OCI-LY3 (cell line): Measurements from ENCODE around the gene GOLPH3.

Source experiments
- H2AFZ ChIP-seq: fragments of 200-600, 300-600 bp; shearing (Covaris generic); 2 replicates; pipeline ENCODE4 v1.6.0; 2014; ENCODE audit warnings: antibody characterized with exemption, low read depth, low read length
- H3K27ac ChIP-seq: fragments of 200-600, 300-600 bp; sonication (generic); 2 replicates; pipeline ENCODE4 v1.5.1; 2014; ENCODE audit warnings: mild to moderate bottlenecking, low read length, moderate library complexity, mixed read lengths
- H3K27me3 ChIP-seq: fragments of 200-600, 300-600 bp; sonication (generic); 2 replicates; pipeline ENCODE4 v1.6.1; 2014; ENCODE audit warnings: low read depth, low read length, mixed read lengths
- H3K36me3 ChIP-seq: fragments of 200-600, 300-600 bp; sonication (generic); replicated peaks from 2 replicates; pipeline ENCODE3; 2014; ENCODE audit warnings: low read depth, low read length, mixed read lengths
- H3K4me1 ChIP-seq: fragments of 300-600, 200-600 bp; sonication (generic); 2 replicates; pipeline ENCODE4 v1.6.1; 2014; ENCODE audit warnings: low read length, mixed read lengths
- H3K4me2 ChIP-seq: fragments of 200-600, 300-600 bp; sonication (generic); 2 replicates; pipeline ENCODE4 v1.6.1; 2014; ENCODE audit warnings: low read length, mixed read lengths
- H3K4me3 ChIP-seq: fragments of 300-600, 200-600 bp; sonication (generic); 2 replicates; pipeline ENCODE4 v1.5.1; 2014; ENCODE audit warnings: antibody characterized with exemption, mild to moderate bottlenecking, low read length, moderate library complexity
- H3K79me2 ChIP-seq: fragments of 300-600, 200-600 bp; shearing (Covaris generic); 2 replicates; pipeline ENCODE4 v1.6.1; 2014; ENCODE audit warnings: mild to moderate bottlenecking, low read length, mixed read lengths
- H3K9ac ChIP-seq: fragments of 300-600, 200-600 bp; shearing (Covaris generic); 2 replicates; pipeline ENCODE4 v1.6.0; 2014; ENCODE audit warnings: mild to moderate bottlenecking, low read length, moderate library complexity
- H3K9me3 ChIP-seq: fragments of 200-600, 300-600 bp; shearing (Covaris generic); 2 replicates; pipeline ENCODE4 v1.6.1; 2014; ENCODE audit warnings: low read length, mixed read lengths; ENCODE audit not compliant: insufficient read depth
- H4K20me1 ChIP-seq: fragments of 200-600, 300-600 bp; sonication (generic); 2 replicates; pipeline ENCODE4 v1.6.1; 2016; ENCODE audit warnings: low read length, mixed read lengths; ENCODE audit not compliant: insufficient read depth
- CTCF ChIP-seq: fragments of 200-600, 300-600 bp; sonication (generic); IDR thresholded peaks from 2 replicates; pipeline ENCODE4 v1.5.1; 2014; ENCODE audit warnings: antibody characterized with exemption, low read length, low read depth
- EZH2phosphoT487 ChIP-seq: fragments of 200-600 bp; shearing (Covaris generic); IDR thresholded peaks from 2 replicates; pipeline ENCODE4 v1.6.1; 2018; ENCODE audit warnings: antibody characterized with exemption, mixed run types, low read depth

Gene GOLPH3

GRCh38 chr5:32090755-32091128, 83.4 kb downstream of the GOLPH3 start:
- H2AFZ ChIP-seq: no peak overlapping the region
- H3K4me2 ChIP-seq: no peak overlapping the region
- no peaks in the 10 kb centered on the region for H3K27me3 ChIP-seq
- H3K9ac ChIP-seq: no peak overlapping the region
- H3K9me3 ChIP-seq: no peaks in the 10 kb centered on the region
- H3K4me3 ChIP-seq: no peak overlapping the region
- H3K36me3 ChIP-seq: no peaks in the 10 kb centered on the region
- TF ChIP-seq EZH2phosphoT487: no peak
- no peak for TF ChIP-seq CTCF
- H3K79me2 ChIP-seq: no peaks in the 10 kb centered on the region
- no peak overlapping the region for H3K27ac ChIP-seq
- no peaks in the 10 kb centered on the region for H4K20me1 ChIP-seq
- peaks cover 12% of the 10 kb centered on the region for H3K4me1 ChIP-seq

DNA sequence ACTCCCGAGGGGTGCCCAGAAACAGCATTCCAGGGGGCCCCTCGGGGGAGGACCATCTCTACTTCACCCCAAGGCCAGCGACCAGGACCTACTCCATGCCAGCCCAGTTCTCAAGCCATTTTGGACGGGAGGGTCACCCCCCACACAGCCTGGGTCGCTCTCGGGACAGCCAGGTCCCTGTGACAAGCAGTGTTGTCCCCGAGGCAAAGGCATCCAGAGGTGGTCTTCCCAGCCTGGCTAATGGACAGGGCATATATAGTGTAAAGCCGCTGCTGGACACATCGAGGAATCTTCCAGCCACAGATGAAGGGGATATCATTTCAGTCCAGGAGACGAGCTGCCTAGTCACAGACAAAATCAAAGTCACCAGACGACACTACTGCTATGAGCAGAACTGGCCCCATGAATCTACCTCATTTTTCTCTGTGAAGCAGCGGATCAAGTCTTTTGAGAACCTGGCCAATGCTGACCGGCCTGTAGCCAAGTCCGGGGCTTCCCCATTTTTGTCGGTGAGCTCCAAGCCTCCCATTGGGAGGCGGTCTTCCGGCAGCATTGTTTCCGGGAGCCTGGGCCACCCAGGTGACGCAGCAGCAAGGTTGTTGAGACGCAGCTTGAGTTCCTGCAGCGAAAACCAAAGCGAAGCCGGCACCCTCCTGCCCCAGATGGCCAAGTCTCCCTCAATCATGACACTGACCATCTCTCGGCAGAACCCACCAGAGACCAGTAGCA, 83.9 kb downstream of the GOLPH3 start:
- no peak overlapping the region for H2AFZ ChIP-seq
- no peak overlapping the region for H3K9ac ChIP-seq
- H3K27me3 ChIP-seq: no peaks in the 10 kb centered on the region
- H3K4me1 ChIP-seq: peaks cover 12% of the 10 kb centered on the region
- H3K4me2 ChIP-seq: no peak overlapping the region
- H3K36me3 ChIP-seq: no peaks in the 10 kb centered on the region
- no peaks in the 10 kb centered on the region for H4K20me1 ChIP-seq
- TF ChIP-seq EZH2phosphoT487 (no peak), CTCF (no peak)
- H3K79me2 ChIP-seq: no peaks in the 10 kb centered on the region
- H3K4me3 ChIP-seq: no peak overlapping the region
- no peaks in the 10 kb centered on the region for H3K9me3 ChIP-seq
- H3K27ac ChIP-seq: no peak overlapping the region

DNA sequence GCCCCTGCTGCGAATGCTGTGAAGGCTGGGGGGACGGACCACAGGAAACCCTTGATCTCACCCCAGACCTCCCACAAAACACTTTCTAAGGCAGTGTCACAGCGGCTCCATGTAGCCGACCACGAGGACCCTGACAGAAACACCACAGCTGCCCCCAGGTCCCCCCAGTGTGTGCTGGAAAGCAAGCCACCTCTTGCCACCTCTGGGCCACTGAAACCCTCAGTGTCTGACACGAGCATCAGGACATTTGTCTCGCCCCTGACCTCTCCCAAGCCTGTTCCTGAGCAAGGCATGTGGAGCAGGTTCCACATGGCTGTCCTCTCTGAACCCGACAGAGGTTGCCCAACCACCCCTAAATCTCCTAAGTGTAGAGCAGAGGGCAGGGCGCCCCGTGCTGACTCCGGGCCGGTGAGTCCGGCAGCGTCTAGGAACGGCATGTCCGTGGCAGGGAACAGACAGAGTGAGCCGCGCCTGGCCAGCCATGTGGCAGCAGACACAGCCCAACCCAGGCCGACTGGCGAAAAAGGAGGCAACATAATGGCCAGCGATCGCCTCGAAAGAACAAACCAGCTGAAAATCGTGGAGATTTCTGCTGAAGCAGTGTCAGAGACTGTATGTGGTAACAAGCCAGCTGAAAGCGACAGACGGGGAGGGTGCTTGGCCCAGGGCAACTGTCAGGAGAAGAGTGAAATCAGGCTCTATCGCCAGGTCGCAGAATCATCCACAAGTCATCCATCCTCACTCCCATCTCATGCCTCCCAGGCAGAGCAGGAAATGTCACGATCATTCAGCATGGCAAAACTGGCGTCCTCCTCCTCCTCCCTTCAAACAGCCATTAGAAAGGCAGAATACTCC, 84.7 kb downstream of the GOLPH3 start:
- Histone ChIP-seq H3K79me2 (no peaks in the 10 kb centered on the region), H3K27me3 (no peaks in the 10 kb centered on the region), H3K4me3 (no peak overlapping the region), H4K20me1 (no peaks in the 10 kb centered on the region), H2AFZ (no peak overlapping the region), H3K36me3 (no peaks in the 10 kb centered on the region), H3K27ac (no peak overlapping the region), H3K9ac (no peak overlapping the region), H3K4me2 (no peak overlapping the region), H3K4me1 (peaks cover 7% of the 10 kb centered on the region), H3K9me3 (no peaks in the 10 kb centered on the region)
- TF ChIP-seq CTCF: no peak
- TF ChIP-seq EZH2phosphoT487: no peak

- Histone ChIP-seq H3K4me1 (peaks cover 7% of the 10 kb centered on the region), H3K36me3 (no peaks in the 10 kb centered on the region), H3K9ac (no peak overlapping the region), H3K27me3 (no peaks in the 10 kb centered on the region), H3K4me2 (no peak overlapping the region), H3K9me3 (no peaks in the 10 kb centered on the region), H3K79me2 (no peaks in the 10 kb centered on the region), H3K27ac (no peak overlapping the region), H4K20me1 (no peaks in the 10 kb centered on the region), H2AFZ (no peak overlapping the region), H3K4me3 (no peak overlapping the region)
- TF ChIP-seq EZH2phosphoT487: no peak
- TF ChIP-seq CTCF: no peak
Measured at GRCh38 chr5:32088214-32088613, 85.9 kb downstream of the GOLPH3 start.
